ENCODE data around the gene GLUD1.
"Not testable (repeated sequence)": the region's sequence is repeated elsewhere in the genome, so short reads cannot be mapped to it uniquely, and the experiment has no call there.

GLUD1 gene

GRCh38 chr10:87094373-87095235, at the start of gene GLUD1, which contains the start of gene SHLD2:
TSS of gene GLUD1 (minus strand) at chr10:87094843. CDS start at chr10:87094769, 74 bp downstream.
TSS of gene SHLD2 (plus strand) at chr10:87095206. CDS start at chr10:87151355, 56,149 bp downstream.
- DNase-seq, result peak; percentile 92

DNA sequence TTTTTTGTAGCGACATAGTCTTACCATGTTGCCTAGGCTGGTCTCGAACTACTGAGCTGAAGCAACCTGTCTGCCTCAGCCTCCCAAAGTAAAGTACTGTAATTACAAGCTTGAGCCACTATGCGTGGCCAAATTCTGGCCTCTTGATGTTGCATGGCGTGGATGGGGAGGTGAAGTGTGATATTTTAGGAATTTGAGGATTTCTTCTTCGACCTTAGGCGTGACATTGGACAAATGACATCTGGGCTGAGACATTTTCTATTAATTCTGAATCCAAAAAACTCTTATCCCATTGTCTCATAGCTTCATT, 48.4 kb upstream of the GLUD1 start:
- not testable (repeated sequence) for DNase-seq

GRCh38 chr10:87142230-87143108, 47.8 kb upstream of the GLUD1 start:
- DNase-seq, result not testable (repeated sequence)

- DNase-seq, result not testable (repeated sequence)
Observed at GRCh38 chr10:87137478-87137877, 42.8 kb upstream of the GLUD1 start.

DNA sequence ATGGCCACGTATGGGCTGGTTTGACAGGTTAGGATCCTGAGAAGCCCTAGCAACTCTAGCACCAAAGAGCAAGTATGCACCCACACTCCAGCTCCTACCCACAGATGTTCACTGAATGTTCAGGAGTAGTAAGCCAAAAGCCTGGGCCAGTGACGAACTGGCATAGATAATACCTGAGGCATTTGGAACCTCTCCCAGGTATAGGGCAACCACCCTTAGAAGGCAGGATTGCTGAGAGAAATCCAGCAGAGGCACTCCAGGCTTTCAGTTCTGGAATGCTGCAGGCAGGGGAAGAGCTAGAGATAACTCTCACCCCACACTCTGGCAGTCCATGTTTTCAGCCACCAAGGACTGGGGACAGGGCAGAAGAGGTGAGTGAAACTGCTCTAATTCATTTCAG, 39.8 kb upstream of the GLUD1 start:
- not testable (repeated sequence) for DNase-seq

DNA sequence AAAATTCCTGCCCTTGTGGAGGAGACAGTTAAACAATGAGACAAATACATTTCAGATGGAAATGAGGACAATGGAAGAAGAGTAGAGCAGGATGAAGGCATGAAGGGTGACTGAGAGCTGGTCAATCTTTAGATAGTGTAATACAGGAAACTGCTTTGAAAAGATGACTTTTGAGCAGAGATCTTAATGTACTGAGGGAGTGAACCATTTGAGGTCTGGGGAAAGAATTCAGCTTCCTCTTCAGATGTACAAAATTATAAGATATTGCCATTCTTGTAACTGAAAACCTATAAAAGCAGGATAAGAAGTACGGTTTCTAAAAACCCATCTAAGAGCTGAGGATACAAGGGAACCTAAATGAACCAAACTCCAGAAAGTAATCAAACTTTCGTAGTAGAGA, 39.3 kb upstream of the GLUD1 start:
- DNase-seq, result not testable (repeated sequence)

DNA sequence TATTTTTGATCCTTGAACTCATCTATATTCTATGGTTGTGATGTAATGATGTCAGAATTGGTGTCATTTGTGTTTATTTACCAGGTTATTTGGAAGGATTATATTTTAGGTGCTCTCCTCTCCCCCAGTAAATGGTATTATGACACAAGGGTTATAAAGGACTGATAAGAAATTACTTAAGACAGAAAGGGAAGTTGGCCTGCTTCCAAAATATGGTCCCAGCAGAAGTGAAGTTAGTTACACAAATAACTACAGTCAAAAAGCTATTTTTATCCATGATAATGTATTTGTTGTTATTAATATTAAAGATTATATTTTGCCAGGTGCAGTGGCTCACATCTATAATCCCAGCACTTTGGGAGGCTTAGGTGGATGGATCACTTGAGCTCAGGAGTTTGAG, 37.5 kb upstream of the GLUD1 start:
- not testable (repeated sequence) for DNase-seq

DNA sequence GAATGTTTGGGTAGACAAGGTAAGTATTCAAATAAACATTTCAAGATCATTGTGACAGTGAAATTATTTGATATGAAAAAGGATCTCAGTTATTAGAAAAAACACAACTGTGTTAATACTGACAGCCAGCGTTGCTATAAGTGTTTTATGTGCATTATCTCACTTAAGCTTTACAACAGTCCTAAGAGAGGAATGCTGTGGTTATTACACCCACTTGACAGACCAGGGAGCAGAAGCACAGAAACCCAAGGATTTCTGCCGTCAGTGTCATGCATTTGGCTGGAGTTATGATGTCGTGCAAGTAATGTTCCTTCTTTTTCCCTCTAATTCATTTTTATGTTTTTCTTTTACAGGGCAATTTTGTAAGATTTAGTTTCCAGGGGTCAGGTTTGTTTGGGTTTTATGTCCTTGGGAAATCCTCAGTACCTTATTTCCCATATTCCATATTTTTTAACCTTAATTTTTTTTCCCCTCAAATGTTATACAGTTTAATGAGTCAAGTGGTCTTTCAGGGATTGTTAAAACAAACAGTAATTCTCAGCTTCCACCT, 33.0 kb upstream of the GLUD1 start:
- not testable (repeated sequence) for DNase-seq

GRCh38 chr10:87127048-87127447, 32.4 kb upstream of the GLUD1 start:
- DNase-seq, result not testable (repeated sequence)

DNA sequence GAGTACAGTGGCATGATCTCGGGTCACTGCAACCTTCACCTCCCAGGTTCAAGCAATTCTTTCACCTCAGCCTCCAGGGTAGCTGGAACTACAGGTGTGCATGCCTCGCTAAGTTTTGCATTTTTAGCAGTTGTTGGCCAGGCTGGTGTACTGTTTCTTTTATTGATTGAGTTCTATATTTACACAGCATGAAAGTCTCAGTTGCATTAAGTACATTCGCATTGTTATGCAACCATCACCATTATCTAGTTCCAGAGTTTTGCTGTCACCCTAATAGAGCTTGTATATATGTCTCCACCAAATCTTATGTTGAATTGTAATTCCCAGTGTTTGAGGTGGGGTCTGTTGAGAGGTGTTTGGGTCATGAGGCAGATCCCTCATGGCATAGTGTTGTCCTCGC, 28.7 kb upstream of the GLUD1 start:
- not testable (repeated sequence) for DNase-seq

DNA sequence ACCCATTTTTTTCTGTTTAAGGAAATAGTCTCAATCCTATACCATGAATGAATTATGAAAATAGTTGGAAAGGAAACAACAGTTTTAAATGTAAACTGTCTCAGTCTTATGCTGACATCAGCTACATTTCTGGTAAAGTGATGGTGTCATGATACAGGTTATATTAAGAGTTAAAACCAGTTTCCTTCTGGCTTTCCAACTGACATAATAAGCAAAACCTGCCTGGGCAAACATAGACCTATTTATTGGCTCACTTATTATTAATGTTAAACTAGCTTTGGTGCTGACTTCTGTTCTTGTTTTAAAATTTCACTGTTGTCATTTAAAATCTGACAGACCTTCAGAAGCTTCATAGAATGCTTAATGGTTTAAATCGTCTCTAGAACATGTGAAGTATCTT, 24.4 kb upstream of the GLUD1 start:
- DNase-seq, result not testable (repeated sequence)

GRCh38 chr10:87118122-87118521, 23.5 kb upstream of the GLUD1 start:
- DNase-seq, result not testable (repeated sequence)

DNA sequence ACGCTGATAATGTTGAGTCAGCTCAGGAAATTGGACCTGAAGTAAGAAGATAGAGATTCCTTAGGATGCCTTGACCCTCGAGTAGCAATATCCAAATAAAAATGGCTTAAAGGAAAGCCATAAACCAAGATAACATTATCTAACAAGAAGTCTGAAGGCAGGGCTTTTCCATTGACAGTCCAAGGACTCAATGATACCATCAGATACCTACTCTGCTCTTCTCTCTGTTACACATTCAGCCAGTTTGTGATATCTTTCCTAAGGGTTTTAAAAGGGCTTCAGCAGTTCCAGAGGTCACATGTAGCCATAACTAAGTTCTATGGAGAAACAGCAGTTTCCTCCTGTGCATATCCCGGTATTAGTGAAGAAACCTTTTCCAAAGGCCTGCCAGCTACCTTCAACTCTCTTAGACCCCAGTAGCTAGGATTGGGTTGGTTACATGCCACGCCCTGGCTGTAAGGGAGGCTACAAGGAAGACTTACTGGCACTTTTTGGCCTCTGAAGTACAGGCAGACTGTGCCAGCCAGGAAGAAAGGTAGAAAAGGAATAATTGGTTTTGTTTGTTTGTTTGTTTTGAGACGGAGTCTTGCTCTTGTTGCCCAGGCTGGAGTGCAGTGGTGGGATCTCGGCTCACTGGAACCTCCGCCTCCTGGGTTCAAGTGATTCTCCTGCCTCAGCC, 10.9 kb upstream of the GLUD1 start:
- no peak for DNase-seq

- DNase-seq, result not testable (repeated sequence)
Observed at GRCh38 chr10:87104727-87105126, 10.1 kb upstream of the GLUD1 start.

DNA sequence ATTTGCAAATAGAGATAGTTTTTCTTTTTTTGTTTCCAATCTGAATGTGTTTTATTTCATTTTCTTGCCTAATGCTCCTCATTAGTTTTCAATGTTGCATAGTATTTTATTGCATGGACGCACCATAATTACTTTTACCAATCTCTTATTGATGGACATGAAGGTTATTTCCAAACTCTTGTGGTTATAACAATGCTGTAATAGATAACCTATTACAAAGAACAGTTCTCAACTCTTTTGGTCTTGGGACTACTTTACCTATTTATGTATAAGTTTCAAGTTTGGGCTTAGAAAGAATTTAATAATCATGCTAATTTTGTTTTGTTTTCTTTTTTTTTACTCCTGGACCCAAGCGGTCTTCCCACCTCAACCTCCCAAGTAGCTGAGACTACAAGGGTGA, 7.4 kb upstream of the GLUD1 start:
- DNase-seq, result no peak

GRCh38 chr10:87095236-87095945, 748 bp upstream of the GLUD1 start:
- DNase-seq, result peak; percentile 79 to 81

- DNase-seq, result peak; percentile 58 to 68
Observed at GRCh38 chr10:87093632-87094372, 841 bp downstream of the GLUD1 start.

DNA sequence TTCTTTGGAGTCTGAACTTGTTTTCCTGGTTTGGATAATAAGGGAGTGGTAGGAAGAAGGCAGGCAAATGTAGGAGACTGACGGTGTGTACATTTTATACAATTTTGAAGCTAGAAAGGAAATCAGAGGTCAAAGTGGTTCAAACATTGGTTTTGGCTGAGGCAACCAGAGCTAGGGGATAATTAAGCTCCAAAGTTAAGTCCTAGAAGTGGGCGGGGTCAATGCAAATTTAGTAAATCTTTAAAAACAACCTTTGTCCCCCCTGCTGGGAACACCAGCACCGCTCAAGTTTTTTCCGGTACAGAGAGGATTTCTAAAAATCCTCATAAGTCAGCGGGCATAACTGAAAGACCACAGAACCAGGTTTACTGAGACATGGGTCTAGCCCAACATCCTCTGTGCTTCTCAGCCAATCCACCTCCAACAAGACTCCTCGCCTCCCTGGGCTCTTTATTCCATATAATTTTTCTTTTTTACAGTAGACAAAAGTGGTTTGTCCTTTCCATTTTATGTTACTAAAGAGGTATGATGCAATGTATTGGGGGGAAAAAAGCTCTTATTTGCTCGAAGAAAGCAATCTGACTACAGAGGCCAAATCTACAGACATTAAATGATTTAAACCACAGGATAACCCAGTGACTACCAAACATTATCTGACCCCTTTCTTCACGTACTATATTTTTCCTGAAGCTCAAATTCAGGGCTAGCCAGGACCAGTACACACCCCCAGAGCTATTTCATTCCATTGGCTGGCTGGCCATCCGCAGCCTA, 1.6 kb downstream of the GLUD1 start:
- DNase-seq, result peak in 1 of 2 donors; percentile 54

- peak in 1 of 2 donors; percentile 37 for DNase-seq
Observed at GRCh38 chr10:87092376-87092860, 2.2 kb downstream of the GLUD1 start.

- no peak for DNase-seq
Observed at GRCh38 chr10:87090779-87091178, 3.9 kb downstream of the GLUD1 start.

Measured in CD4-positive, alpha-beta T cell treated with Interleukin-4 for 1 hour (primary cell).